Measurements from ENCODE around the gene EPG5.
"Not testable (repeated sequence)": the region's sequence is repeated elsewhere in the genome, so short reads cannot be mapped to it uniquely, and the experiment has no call there.

The EPG5 gene

GRCh38 chr18:45978084-45978483, 11.0 kb upstream of the EPG5 start:
- no peak for ATAC-seq

DNA sequence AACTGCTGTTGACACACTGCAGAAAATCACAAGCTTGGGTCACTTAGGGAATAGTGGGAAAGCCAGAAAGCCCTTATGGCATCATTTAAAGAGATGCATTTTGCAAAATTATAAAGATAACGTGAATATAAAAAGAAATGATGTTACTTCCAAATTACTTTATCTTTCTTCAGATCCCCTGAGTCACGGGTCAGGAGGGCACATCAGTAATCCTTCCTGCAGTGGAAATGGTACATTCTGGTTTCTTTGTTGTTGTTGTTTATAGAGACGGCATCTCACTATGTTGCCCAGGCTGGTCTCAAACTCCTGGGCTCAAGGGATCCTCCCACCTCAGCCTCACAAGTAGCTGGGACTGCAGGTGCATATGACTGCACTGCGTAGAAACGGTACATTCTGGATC, 9.8 kb upstream of the EPG5 start:
- no peak for ATAC-seq

- ATAC-seq = no peak
These were observed 9.4 kb upstream of the EPG5 start for GRCh38 chr18:45976566-45976965.

- peak; percentile 84 to 85 for ATAC-seq
These were observed 7.0 kb upstream of the EPG5 start for GRCh38 chr18:45974088-45974536.

- ATAC-seq = not testable (repeated sequence)
These were observed 2.2 kb downstream of the EPG5 start for GRCh38 chr18:45964913-45965312.

GRCh38 chr18:45962866-45963265, 4.3 kb downstream of the EPG5 start:
- ATAC-seq = peak; percentile 15 to 48

- ATAC-seq = peak; percentile 44 to 64
These were observed 4.7 kb downstream of the EPG5 start for GRCh38 chr18:45962461-45962860.

GRCh38 chr18:45959484-45959883, 7.6 kb downstream of the EPG5 start:
- not testable (repeated sequence) for ATAC-seq

DNA sequence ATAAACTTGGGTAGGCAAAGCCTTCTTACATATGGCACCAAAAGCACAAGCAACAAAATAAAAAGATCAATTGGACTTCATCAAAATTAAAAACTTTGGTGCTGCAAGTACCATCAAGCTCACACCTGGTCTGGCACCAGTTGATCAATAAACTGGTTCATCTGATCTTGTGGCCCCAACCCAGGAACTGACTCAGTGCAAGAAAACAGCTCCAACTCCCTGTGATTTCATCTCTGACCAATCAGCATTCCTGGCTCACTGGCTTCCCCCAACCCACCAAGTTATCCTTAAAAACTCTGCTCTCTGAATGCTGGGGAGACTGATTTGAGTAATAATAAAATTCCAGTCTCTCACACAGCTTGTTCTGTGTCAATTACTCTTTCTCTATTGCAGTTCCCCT, 8.4 kb downstream of the EPG5 start:
- no peak for ATAC-seq

- ATAC-seq = no peak
These were observed 9.1 kb downstream of the EPG5 start for GRCh38 chr18:45958027-45958426.

DNA sequence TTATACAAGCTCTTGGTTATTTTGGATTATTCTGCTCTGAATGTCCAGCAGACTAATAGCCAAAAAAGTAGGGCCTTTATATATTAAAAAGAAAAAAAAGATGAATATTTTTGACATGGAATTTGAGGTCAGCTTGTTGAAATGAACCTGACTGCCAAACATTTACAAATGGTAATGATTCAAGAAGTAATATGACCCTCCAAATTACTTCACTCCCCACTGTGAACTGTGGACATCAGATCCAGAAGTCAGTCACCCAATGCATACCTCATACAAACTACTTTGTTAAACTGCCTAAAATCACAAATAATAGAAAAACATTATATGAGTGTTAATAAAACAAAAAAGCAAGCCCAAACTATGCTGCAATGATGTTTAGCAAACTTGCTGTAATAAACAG, 10.0 kb downstream of the EPG5 start:
- ATAC-seq = no peak

- ATAC-seq = no peak
These were observed 12.8 kb downstream of the EPG5 start for GRCh38 chr18:45954070-45954934.

GRCh38 chr18:45951016-45951714, 16.0 kb downstream of the EPG5 start:
- ATAC-seq = no peak

- no peak for ATAC-seq
These were observed 21.5 kb downstream of the EPG5 start for GRCh38 chr18:45945669-45946068.

DNA sequence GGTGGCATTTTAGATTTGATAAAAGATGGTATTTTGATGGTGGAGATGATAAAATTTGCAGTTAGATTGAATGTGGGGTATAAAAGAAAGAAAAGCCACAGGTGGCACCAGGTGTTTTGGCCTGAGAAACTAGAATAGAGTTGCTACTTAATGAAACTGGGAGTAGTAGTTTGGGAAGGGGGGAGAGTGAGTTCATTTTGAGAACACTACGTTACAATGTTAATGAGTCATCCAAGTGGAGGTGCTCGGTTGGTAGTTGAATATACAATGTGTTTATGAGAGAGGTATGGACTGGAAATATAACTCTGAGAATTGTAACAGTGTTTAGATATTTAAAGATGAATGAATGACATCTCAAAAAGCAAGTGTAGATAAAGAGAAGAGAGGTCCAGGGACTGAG, 26.4 kb downstream of the EPG5 start:
- ATAC-seq = no peak

GRCh38 chr18:45939236-45939635, 27.9 kb downstream of the EPG5 start:
- no peak for ATAC-seq

GRCh38 chr18:45938488-45938935, 28.6 kb downstream of the EPG5 start:
- ATAC-seq = peak; percentile 47 to 72

- peak; percentile 82 to 84 for ATAC-seq
These were observed 31.4 kb downstream of the EPG5 start for GRCh38 chr18:45935591-45936335.

GRCh38 chr18:45932708-45933107, 34.4 kb downstream of the EPG5 start:
- no peak for ATAC-seq

GRCh38 chr18:45930963-45931362, 36.2 kb downstream of the EPG5 start:
- ATAC-seq = no peak

DNA sequence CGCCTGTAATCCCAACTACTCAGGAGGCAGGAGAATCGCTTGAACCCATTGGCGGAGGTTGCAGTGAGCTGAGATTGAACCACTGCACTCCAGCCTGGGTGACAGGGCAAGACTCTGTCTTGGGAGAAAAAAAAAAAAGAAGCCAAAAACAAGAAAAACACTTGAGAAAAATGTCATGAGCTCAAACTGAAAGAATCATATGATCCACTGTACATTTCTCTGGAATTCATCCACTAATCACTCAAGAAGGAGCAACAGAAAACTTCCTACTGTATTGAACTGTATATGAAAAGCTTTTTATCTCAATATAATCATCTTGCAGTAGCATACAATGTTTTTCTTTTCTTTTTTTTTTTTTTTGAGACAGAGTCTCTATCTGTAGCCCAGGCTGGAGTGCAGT, 40.4 kb downstream of the EPG5 start:
- ATAC-seq = no peak

- no peak for ATAC-seq
These were observed 41.0 kb downstream of the EPG5 start for GRCh38 chr18:45926085-45926484.

- ATAC-seq = no peak
These were observed 44.0 kb downstream of the EPG5 start for GRCh38 chr18:45923138-45923537.
